ENCODE data around the gene CFD. TPM values are rescaled to one million over a fixed set of nuclear protein-coding genes. Genes with fewer than 3 reads are reported as not detected.
"Not testable (repeated sequence)": the region's sequence is repeated elsewhere in the genome, so short reads cannot be mapped to it uniquely, and the experiment has no call there.

Gene CFD
- polyA plus RNA-seq, 1 of the 3 experiments (the other 2 are of a cell fraction), result 2.5 TPM

DNA sequence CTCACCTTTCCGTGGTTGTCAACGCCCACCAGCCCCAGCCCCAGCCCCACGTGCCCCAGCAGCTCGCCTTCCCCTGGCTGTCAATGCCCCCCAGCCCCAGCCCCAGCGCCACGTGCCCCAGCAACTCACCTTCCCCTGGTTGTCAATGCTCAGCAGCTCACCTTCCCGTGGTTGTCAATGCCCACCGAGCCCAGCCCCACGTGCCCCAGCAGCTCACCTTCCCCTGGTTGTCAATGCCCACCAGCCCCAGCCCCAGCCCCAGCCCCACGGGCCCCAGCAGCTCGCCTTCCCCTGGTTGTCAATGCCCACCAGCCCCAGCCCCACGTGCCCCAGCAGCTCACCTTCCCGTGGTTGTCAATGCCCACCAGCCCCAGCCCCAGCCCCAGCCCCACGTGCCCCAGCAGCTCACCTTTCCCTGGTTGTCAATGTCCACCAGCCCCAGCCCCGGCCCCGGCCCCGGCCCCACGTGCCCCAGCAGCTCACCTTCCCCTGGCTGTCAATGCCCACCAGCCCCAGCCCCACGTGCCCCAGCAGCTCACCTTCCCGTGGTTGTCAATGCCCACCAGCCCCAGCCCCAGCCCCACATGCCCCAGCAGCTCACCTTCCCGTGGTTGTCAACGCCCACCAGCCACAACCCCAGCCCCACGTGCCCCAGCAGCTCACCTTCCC, 18.7 kb downstream of the CFD start:
- H3K9me3 ChIP-seq; POLR2A ChIA-PET; H3F3A ChIP-seq (replicated peaks; ENCODE audit: insufficient read depth); H3K4me3 ChIP-seq (ENCODE audit: low read depth in 2 of 2, low read length in 1 of 2); DNase-seq; H3K27ac ChIP-seq (ENCODE audit: low read depth in 2 of 2, low read length in 1 of 2); H3K4me1 ChIP-seq (ENCODE audit: control insufficient read depth in 1 of 2, insufficient read depth in 2 of 2, low read depth in 1 of 2, low read length in 1 of 2); H4K20me1 ChIP-seq (ENCODE audit: insufficient read depth); H3K9me2 ChIP-seq; H3K79me2 ChIP-seq (ENCODE audit: insufficient read depth); H3K27me3 ChIP-seq (ENCODE audit: insufficient read depth); H3K9ac ChIP-seq; H2AFZ ChIP-seq (ENCODE audit: low read depth); H3K4me2 ChIP-seq: not testable (repeated sequence)
- peaks cover 10 to 51% of the 10 kb centered on the region in 2 experiments for H3K36me3 ChIP-seq (replicated peaks in 1 of 2; ENCODE audit: control insufficient read depth in 1 of 2, insufficient read depth in 2 of 2, low read length in 1 of 2)
- WGBS (ENCODE audit: low lambda C conversion rate), result 88% methylated on average over 17 of the region's 23 CpGs
- CTCF ChIA-PET, result interaction anchor here (3.9 kb wide), 1 partner anchor 14 kb away, joined by 12 read pairs; no protein-coding TSS in a partner anchor

DNA sequence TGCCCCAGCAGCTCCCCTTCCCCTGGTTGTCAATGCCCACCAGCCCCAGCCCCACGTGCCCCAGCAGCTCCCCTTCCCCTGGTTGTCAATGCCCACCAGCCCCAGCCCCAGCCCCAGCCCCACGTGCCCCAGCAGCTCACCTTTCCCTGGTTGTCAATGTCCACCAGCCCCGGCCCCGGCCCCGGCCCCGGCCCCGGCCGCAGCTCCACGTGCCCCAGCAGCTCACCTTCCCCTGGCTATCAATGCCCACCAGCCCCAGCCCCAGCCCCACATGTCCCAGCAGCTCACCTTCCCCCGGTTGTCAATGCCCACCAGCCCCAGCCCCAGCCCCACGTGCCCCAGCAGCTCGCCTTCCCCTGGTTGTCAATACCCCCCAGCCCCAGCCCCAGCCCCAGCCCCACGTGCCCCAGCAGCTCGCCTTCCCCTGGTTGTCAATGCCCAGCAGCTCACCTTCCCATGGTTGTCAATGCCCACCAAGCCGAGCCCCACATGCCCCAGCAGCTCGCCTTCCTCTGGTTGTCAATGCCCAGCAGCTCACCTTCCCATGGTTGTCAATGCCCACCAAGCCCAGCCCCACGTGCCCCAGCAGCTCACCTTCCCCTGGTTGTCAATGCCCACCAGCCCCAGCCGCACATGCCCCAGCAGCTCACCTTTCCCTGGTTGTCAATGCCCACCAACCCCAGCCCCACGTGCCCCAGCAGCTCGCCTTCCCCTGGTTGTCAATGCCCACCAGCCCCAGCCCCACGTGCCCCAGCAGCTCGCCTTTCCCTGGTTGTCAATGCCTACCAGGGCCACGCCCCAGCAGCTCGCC, 19.5 kb downstream of the CFD start:
- POLR2A ChIA-PET, result interaction anchor here (0.8 kb wide), 1 partner anchor 8 kb away, joined by 3 read pairs; no protein-coding TSS in a partner anchor
- H3F3A ChIP-seq (replicated peaks; ENCODE audit: insufficient read depth); DNase-seq; H3K9me3 ChIP-seq; H3K79me2 ChIP-seq (ENCODE audit: insufficient read depth); H4K20me1 ChIP-seq (ENCODE audit: insufficient read depth); H3K27me3 ChIP-seq (ENCODE audit: insufficient read depth); H2AFZ ChIP-seq (ENCODE audit: low read depth); H3K27ac ChIP-seq (ENCODE audit: low read depth in 2 of 2, low read length in 1 of 2); H3K4me1 ChIP-seq (ENCODE audit: control insufficient read depth in 1 of 2, insufficient read depth in 2 of 2, low read depth in 1 of 2, low read length in 1 of 2); H3K4me2 ChIP-seq; H3K4me3 ChIP-seq (ENCODE audit: low read depth in 2 of 2, low read length in 1 of 2); H3K9me2 ChIP-seq; H3K9ac ChIP-seq: not testable (repeated sequence)
- H3K36me3 ChIP-seq (replicated peaks in 1 of 2; ENCODE audit: control insufficient read depth in 1 of 2, insufficient read depth in 2 of 2, low read length in 1 of 2), result peaks cover 10 to 48% of the 10 kb centered on the region in 2 experiments
- WGBS (ENCODE audit: low lambda C conversion rate), result 88% methylated on average over 23 of the region's 24 CpGs
- CTCF ChIA-PET, result interaction anchor here (0.9 to 3.9 kb wide), 2 partner anchors 15 to 117 kb away, joined by 4 to 12 read pairs; no protein-coding TSS in a partner anchor

DNA sequence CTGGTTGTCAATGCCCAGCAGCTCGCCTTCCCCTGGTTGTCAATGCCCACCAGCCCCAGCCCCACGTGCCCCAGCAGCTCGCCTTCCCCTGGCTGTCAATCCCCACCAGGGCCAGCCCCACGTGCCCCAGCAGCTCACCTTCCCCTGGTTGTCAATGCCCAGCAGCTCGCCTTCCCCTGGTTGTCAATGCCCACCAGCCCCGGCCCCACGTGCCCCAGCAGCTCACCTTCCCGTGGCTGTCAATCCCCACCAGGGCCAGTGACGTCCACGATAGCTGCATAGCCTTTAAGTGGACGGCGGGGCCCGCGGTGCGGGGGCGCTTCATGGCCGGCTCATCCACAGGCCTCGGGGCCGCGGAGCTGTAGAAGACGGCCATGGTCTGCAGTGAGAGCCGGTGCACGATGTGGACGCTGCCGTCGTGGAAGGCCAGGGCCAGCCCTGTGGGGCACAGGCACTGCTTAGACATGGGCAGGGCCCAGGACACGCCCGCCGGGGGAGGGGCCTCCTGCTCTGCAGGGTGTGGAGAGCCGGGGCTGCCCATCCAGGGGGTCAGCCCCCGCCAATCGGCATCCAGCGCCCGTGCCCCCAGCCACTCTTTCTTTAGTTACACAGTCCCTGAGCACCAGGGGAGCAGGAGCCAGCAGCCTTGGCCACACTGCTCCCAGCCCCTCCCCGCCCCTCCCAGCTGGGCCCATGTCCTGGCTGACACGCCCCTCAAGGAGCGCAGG, 20.4 kb downstream of the CFD start:
- no peak overlapping the region for H3K9ac ChIP-seq
- no peak for DNase-seq
- ChIA-PET CTCF (interaction anchor here (1.1 to 3.9 kb wide), 2 partner anchors 16 to 103 kb away, joined by 3 to 12 read pairs; no protein-coding TSS in a partner anchor), POLR2A (no interaction called here)
- H3K9me2 ChIP-seq, result no peaks in the 10 kb centered on the region
- H3K79me2 ChIP-seq (ENCODE audit: insufficient read depth), result no peaks in the 10 kb centered on the region
- WGBS (ENCODE audit: low lambda C conversion rate), result 96% methylated on average over 28 of the region's 37 CpGs
- no peak overlapping the region for H2AFZ ChIP-seq (ENCODE audit: low read depth)
- H4K20me1 ChIP-seq (ENCODE audit: insufficient read depth), result no peaks in the 10 kb centered on the region
- no peaks in the 10 kb centered on the region for H3K9me3 ChIP-seq
- H3K27ac ChIP-seq (ENCODE audit: low read depth in 2 of 2, low read length in 1 of 2), result no peak overlapping the region
- no peaks in the 10 kb centered on the region for H3K27me3 ChIP-seq (ENCODE audit: insufficient read depth)
- H3K36me3 ChIP-seq (replicated peaks in 1 of 2; ENCODE audit: control insufficient read depth in 1 of 2, insufficient read depth in 2 of 2, low read length in 1 of 2), result peaks cover 7 to 56% of the 10 kb centered on the region in 2 experiments
- no peaks in the 10 kb centered on the region for H3F3A ChIP-seq (replicated peaks; ENCODE audit: insufficient read depth)
- H3K4me1 ChIP-seq (ENCODE audit: control insufficient read depth in 1 of 2, insufficient read depth in 2 of 2, low read depth in 1 of 2, low read length in 1 of 2), result no peaks in the 10 kb centered on the region; a peak in 1 of 4 replicates
- no peak overlapping the region for H3K4me3 ChIP-seq (ENCODE audit: low read depth in 2 of 2, low read length in 1 of 2)
- no peak overlapping the region for H3K4me2 ChIP-seq
- TF ChIP-seq NFIC (IDR thresholded peaks at IDR 0.05; ENCODE audit: borderline replicate concordance) (no peak), FOXJ3 (CRISPR knock-in tag; IDR thresholded peaks at IDR 0.05) (no peak), RCOR1 (IDR thresholded peaks at IDR 0.05; ENCODE audit: low read length) (no peak), GABPA (IDR thresholded peaks at IDR 0.05; ENCODE audit: low read depth) (no peak), JUND (IDR thresholded peaks at IDR 0.05) (no peak)
- TF ChIP-seq, protein P1, sequence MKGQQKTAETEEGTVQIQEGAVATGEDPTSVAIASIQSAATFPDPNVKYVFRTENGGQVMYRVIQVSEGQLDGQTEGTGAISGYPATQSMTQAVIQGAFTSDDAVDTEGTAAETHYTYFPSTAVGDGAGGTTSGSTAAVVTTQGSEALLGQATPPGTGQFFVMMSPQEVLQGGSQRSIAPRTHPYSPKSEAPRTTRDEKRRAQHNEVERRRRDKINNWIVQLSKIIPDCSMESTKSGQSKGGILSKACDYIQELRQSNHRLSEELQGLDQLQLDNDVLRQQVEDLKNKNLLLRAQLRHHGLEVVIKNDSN (IDR thresholded peaks at IDR 0.05; ENCODE audit: borderline replicate concordance, low read depth), result no peak
- TF ChIP-seq, protein P2, sequence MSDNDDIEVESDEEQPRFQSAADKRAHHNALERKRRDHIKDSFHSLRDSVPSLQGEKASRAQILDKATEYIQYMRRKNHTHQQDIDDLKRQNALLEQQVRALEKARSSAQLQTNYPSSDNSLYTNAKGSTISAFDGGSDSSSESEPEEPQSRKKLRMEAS (IDR thresholded peaks at IDR 0.05; ENCODE audit: low read depth), result no peak
- TF ChIP-seq, protein P3, sequence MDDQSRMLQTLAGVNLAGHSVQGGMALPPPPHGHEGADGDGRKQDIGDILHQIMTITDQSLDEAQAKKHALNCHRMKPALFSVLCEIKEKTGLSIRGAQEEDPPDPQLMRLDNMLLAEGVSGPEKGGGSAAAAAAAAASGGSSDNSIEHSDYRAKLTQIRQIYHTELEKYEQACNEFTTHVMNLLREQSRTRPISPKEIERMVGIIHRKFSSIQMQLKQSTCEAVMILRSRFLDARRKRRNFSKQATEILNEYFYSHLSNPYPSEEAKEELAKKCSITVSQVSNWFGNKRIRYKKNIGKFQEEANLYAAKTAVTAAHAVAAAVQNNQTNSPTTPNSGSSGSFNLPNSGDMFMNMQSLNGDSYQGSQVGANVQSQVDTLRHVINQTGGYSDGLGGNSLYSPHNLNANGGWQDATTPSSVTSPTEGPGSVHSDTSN (IDR thresholded peaks at IDR 0.05), result no peak

Measured in SK-N-SH (cell line).